T-cell (primary cell): Measurements from ENCODE around the gene ZNF26. TPM values are rescaled to one million over a fixed set of nuclear protein-coding genes. Genes with fewer than 3 reads are reported as not detected.

Source experiments
- ATAC-seq, 4 experiments: fragments of 200-7000 bp in 3 of 4; fragments of 150-1000 bp in 1 of 4; cut with Tn5 transposase; replicated peaks in 1 of 4; 1 replicate in 3 of 4; 2 replicates in 1 of 4; pipeline ENCODE4 v1.10.0; 2021; ENCODE audit warnings: moderate library complexity in 3 of 4, mild to moderate bottlenecking in 2 of 4, moderate number of reproducible peaks in 1 of 4
- CTCF ChIA-PET, 2 donors: fragments of 300-600 bp; sonication (Branson Sonifier 250); formaldehyde crosslinking; loops; one replicate each; lab custom pipeline; 2022; ENCODE audit warnings: antibody characterized with exemption in 2 of 2; lab: Charles Lee
- POLR2A ChIA-PET, 2 donors: fragments of 300-600 bp; sonication (Branson Sonifier 250); formaldehyde crosslinking; loops; one replicate each; lab custom pipeline; 2022; ENCODE audit warnings: antibody characterized with exemption in 2 of 2; lab: Charles Lee
- DNase-seq, 35 experiments: peaks; one replicate each; pipeline versions ENCODE4 v3.0.0 to v3.0.0-alpha.2; 2013 to 2023
- H3K27ac ChIP-seq: one replicate; pipeline ENCODE4 v1.5.1; 2013; ENCODE audit warnings: low read length
- H3K27me3 ChIP-seq, 2 experiments: replicated peaks in 1 of 2; 1 replicate in 1 of 2; 2 replicates in 1 of 2; pipeline versions ENCODE4 v1.6.1 to v1.7.0; 2013; ENCODE audit warnings: low read length in 1 of 2, mixed read lengths in 1 of 2; ENCODE audit not compliant: control insufficient read depth in 2 of 2, insufficient read depth in 2 of 2; ENCODE audit errors: extremely low read depth in 1 of 2
- H3K36me3 ChIP-seq, 2 donors: 1 replicate in 1 of 2; 2 replicates in 1 of 2; pipeline versions ENCODE4 v1.6.1 to v1.7.0; 2013; ENCODE audit warnings: low read length in 1 of 2; ENCODE audit not compliant: control insufficient read depth in 2 of 2, insufficient read depth in 1 of 2; ENCODE audit errors: extremely low read depth in 1 of 2
- H3K4me1 ChIP-seq, 2 experiments: 1 replicate in 1 of 2; 2 replicates in 1 of 2; pipeline versions ENCODE4 v1.6.1 to v1.7.0; 2013; ENCODE audit warnings: low read length in 2 of 2, mixed read lengths in 1 of 2; ENCODE audit not compliant: insufficient read depth in 2 of 2, control insufficient read depth in 1 of 2; ENCODE audit errors: extremely low read depth in 1 of 2
- H3K4me3 ChIP-seq, 2 donors: 1 replicate in 1 of 2; 2 replicates in 1 of 2; pipeline versions ENCODE4 v1.5.1 to v1.7.0; 2013; ENCODE audit warnings: mild to moderate bottlenecking in 2 of 2, low read length in 1 of 2, moderate library complexity in 1 of 2; ENCODE audit not compliant: control insufficient read depth in 1 of 2; ENCODE audit errors: extremely low read depth in 1 of 2
- H3K9me3 ChIP-seq: 2 replicates; pipeline ENCODE4 v1.7.0; 2013
- H3K27ac Mint-ChIP-seq, 2 donors: one replicate each; pipeline ENCODE4 v1.8.0; 2020 to 2021; ENCODE audit warnings: mild to moderate bottlenecking in 2 of 2, mixed read lengths in 2 of 2
- H3K27me3 Mint-ChIP-seq, 2 donors: one replicate each; pipeline ENCODE4 v1.8.0; 2021 to 2022; ENCODE audit warnings: mixed read lengths in 2 of 2
- H3K36me3 Mint-ChIP-seq: one replicate; pipeline ENCODE4 v1.8.0; 2021; ENCODE audit warnings: mixed read lengths
- H3K4me1 Mint-ChIP-seq, 3 donors: one replicate each; pipeline ENCODE4 v1.8.0; 2020 to 2022; ENCODE audit warnings: mixed read lengths in 3 of 3, mild to moderate bottlenecking in 1 of 3
- H3K4me3 Mint-ChIP-seq, 3 donors: one replicate each; pipeline ENCODE4 v1.8.0; 2020 to 2022; ENCODE audit warnings: mild to moderate bottlenecking in 3 of 3, mixed read lengths in 3 of 3, moderate library complexity in 3 of 3
- H3K9me3 Mint-ChIP-seq, 3 donors: one replicate each; pipeline ENCODE4 v1.8.0; 2020 to 2022; ENCODE audit warnings: mixed read lengths in 3 of 3
- WGBS: methylation state at CpG from one replicate; pipeline ENCODE4 v1.1.5; 2013; ENCODE audit warnings: missing lambda C conversion rate; ENCODE audit not compliant: insufficient coverage; 5-methylcytosine and 5-hydroxymethylcytosine counted together
- total RNA-seq, 35 experiments: library from RNA in 6 of 35; stranded (reverse) in 6 of 35; fragments of 120-200 nt in 1 of 35; gene quantifications; one replicate each; pipeline versions ENCODE4 v1.2.1 to v1.2.4 and lab custom pipeline; 2013 to 2026

ZNF26 gene
- total RNA-seq, 5 donors from 2014 or later (not counting 1 experiment from before 2014, with no cell fraction given) = 29.2 to 37.2 (median 32.7) TPM

DNA sequence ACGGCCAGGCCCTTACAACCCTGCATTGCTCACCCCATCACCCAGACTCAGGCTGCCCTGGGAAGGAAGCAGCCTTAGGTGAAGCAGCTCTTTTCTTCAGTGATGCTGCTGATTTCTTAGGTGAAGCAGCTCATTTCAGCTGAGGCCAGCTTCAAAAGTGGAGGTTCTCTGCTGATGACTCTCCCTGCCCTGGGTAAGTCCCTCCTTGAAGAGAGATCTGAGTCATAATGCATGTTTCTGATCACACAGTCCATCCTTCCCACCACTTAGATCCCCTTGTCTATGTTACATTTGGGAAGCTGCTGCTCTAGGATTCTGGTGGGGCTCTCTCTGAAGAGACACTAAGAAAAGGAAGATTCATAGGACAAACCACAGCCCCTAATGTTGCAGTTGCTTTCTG is 77.4 kb downstream of the ZNF26 start:
- no peaks in the 10 kb centered on the region for H3K27me3 ChIP-seq
- no peak overlapping the region for H3K27ac ChIP-seq
- no peaks in the 10 kb centered on the region for H3K4me1 Mint-ChIP-seq
- no peaks in the 10 kb centered on the region for H3K27me3 Mint-ChIP-seq
- ChIA-PET CTCF (interaction anchor here in 1 of 2 donors (0.6 kb wide), 1 partner anchor 186 kb away, joined by 4 read pairs; no protein-coding TSS in a partner anchor), POLR2A (interaction anchor here in 1 of 2 donors (0.6 kb wide), 1 partner anchor 106 kb away, joined by 3 read pairs; no protein-coding TSS in a partner anchor)
- no peaks in the 10 kb centered on the region for H3K36me3 ChIP-seq
- peaks cover 19% of the 10 kb centered on the region for H3K36me3 Mint-ChIP-seq
- no peak overlapping the region for H3K27ac Mint-ChIP-seq
- peak overlapping the region in 1 of 2 donors; percentile 15 for H3K4me3 ChIP-seq
- H3K9me3 Mint-ChIP-seq = peaks cover 15 to 54% (median 49%) of the 10 kb centered on the region in 3 donors
- ATAC-seq (no peak), DNase-seq (no peak)
- H3K4me3 Mint-ChIP-seq = no peak overlapping the region
- H3K4me1 ChIP-seq = no peaks in the 10 kb centered on the region
- no CpG with 5 or more reads among the region's 1 CpG for WGBS
- H3K9me3 ChIP-seq = peaks cover 34% of the 10 kb centered on the region

GRCh38 chr12:133073836-133074235 is 87.7 kb downstream of the ZNF26 start:
- Histone ChIP-seq H3K36me3 (no peaks in the 10 kb centered on the region), H3K4me1 (no peaks in the 10 kb centered on the region), H3K9me3 (peaks cover 9% of the 10 kb centered on the region), H3K4me3 (no peak overlapping the region), H3K27ac (no peak overlapping the region), H3K27me3 (no peaks in the 10 kb centered on the region)
- Mint-ChIP-seq H3K9me3 (peaks cover 11 to 48% (median 39%) of the 10 kb centered on the region in 3 donors), H3K36me3 (peaks cover 18% of the 10 kb centered on the region), H3K4me3 (no peak overlapping the region), H3K27me3 (peaks cover 0 to 2% of the 10 kb centered on the region in 2 donors), H3K27ac (no peak overlapping the region), H3K4me1 (no peaks in the 10 kb centered on the region)
- POLR2A ChIA-PET = no interaction called here
- DNase-seq (no peak), ATAC-seq (no peak)
- WGBS = no CpG with 5 or more reads among the region's 2 CpGs
- CTCF ChIA-PET = no interaction called here

Other genes starting within 250 kb of the ZNF26 start
- 100 to 1,000 TPM in 2 of 5 donors, 10 to 100 TPM in 3; 88.1 to 106 (median 94.3) TPM for gene ANKLE2, start 224.5 kb upstream of the ZNF26 start, total RNA-seq
- gene GOLGA3, start 157.5 kb upstream of the ZNF26 start, total RNA-seq = 10 to 100 TPM; 49.1 to 77.9 (median 67.4) TPM
- 100 to 1,000 TPM in 1 of 5 donors, 10 to 100 TPM in 4; 84.2 to 107 (median 86.0) TPM for gene CHFR, start 98.8 kb upstream of the ZNF26 start, total RNA-seq
- 10 to 100 TPM in 3 of 5 donors, 1 to 10 TPM in 2; 5.1 to 13.1 (median 12.1) TPM for gene ZNF605, start 30.1 kb upstream of the ZNF26 start, total RNA-seq
- gene ZNF84, start 51.1 kb downstream of the ZNF26 start, total RNA-seq = 10 to 100 TPM; 26.6 to 38.9 (median 35.9) TPM
- gene ZNF140, start 94.6 kb downstream of the ZNF26 start, total RNA-seq = 10 to 100 TPM; 12.6 to 20.8 (median 20.3) TPM
- gene ZNF891, start 143.9 kb downstream of the ZNF26 start, total RNA-seq = 1 to 10 TPM; 4.9 to 6.0 (median 5.1) TPM
- gene ZNF10, start 144.3 kb downstream of the ZNF26 start, total RNA-seq = 10 to 100 TPM; 11.7 to 46.6 (median 15.6) TPM
- 10 to 100 TPM; 19.0 to 30.9 (median 27.7) TPM for gene ZNF268, start 195.1 kb downstream of the ZNF26 start, total RNA-seq
- not detected for gene ANHX, start 249.5 kb downstream of the ZNF26 start, total RNA-seq